ENCODE results near the gene TRIL.

DNA sequence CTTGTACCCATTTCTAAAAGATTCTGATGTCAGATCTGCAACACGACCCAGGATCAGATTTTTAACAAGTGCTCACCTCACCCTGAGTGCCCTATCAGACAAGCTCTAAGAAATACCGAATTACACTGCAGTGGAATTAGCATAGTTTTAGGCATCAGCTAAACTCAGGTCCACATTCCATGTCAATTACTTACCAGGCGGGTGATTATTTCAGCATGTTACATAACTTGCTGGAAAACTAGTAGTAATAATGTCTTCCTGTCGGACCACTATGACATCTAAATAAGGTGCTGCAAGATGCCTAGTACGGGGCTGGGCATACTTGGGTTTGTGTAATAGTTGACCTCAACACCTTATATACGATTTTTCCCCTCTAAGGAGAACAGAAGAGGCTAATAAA lies 21.0 kb downstream of the TRIL start:
- TF ChIP-seq, protein P1, sequence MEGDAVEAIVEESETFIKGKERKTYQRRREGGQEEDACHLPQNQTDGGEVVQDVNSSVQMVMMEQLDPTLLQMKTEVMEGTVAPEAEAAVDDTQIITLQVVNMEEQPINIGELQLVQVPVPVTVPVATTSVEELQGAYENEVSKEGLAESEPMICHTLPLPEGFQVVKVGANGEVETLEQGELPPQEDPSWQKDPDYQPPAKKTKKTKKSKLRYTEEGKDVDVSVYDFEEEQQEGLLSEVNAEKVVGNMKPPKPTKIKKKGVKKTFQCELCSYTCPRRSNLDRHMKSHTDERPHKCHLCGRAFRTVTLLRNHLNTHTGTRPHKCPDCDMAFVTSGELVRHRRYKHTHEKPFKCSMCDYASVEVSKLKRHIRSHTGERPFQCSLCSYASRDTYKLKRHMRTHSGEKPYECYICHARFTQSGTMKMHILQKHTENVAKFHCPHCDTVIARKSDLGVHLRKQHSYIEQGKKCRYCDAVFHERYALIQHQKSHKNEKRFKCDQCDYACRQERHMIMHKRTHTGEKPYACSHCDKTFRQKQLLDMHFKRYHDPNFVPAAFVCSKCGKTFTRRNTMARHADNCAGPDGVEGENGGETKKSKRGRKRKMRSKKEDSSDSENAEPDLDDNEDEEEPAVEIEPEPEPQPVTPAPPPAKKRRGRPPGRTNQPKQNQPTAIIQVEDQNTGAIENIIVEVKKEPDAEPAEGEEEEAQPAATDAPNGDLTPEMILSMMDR (IDR thresholded peaks at IDR 0.05), result no peak
- TF ChIP-seq EZH2 (IDR thresholded peaks at IDR 0.05; ENCODE audit: borderline replicate concordance, insufficient read depth, low read depth, low read length, poor library complexity, severe bottlenecking), result no peak

All from B cell (primary cell).